Cortex of kidney (tissue), 1 donor: ENCODE measurements around the gene LRRIQ3.
"Not testable (repeated sequence)": the region's sequence is repeated elsewhere in the genome, so short reads cannot be mapped to it uniquely, and the experiment has no call there.

Experiments used
- DNase-seq: peaks from one replicate; lab custom pipeline; 2025; lab: John Stamatoyannopoulos, UW

The LRRIQ3 gene, protein sequence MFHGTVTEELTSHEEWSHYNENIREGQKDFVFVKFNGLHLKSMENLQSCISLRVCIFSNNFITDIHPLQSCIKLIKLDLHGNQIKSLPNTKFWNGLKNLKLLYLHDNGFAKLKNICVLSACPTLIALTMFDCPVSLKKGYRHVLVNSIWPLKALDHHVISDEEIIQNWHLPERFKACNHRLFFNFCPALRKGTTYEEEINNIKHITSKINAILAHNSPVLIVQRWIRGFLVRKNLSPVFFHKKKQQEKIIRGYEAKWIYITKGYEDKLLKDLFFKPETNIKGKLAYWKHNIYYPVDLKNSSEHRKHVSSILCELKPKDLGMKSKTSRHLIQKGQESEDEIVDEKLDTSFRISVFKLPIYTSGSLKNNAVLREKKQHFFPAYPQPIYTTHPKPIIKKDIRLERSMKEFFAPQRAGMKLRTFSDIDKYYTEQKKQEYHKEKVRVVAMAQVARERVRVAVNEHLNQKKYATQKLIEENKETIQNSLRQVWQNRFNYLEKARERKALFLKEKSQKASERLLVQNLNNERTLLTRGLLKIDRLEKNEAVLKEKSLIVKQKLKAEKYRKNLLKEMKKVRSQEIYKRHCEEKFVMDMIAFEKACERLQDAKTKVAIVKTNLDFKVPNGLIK

DNA sequence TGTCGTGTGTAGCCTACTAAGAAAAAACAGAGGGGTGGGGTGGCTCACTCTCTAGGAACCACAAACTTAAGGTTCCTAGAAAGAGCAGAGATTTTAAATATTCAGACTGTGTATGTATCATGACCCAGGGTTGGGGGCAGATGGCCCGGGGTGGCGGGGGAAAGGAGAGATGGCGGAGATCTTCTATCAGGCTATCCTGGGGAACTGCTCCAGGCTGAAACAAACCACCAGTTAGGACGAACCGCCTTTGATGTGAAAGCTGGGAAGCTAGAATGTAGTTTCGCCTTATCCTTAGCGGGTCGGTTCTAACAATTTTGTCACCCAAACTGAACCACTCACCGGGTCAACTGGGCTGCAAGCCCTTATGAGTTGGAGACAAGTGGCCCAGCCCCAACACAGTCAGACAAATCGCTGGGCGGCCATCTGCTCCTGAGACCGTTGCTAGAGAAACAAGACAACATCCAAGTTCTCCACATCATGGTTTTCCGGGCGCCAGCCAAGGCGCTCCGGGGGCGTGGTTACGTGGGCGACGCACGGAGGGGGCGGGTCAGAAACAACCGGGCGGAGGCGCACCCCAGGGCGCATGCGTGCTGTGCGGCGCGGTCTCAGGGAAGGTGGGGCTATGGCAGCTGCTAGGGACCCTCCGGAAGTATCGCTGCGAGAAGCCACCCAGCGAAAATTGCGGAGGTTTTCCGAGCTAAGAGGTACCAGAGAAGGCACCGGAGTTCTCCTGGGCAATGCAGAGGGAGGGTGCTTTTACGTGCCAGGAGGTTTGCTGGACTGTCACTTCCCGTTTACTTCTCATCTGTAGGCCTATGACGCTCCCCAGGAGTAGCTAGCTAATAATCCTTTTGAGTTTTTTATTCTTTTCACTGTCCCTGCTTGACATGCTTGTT is at the start of gene LRRIQ3, which contains the start of gene FPGT:
TSS of gene LRRIQ3 (minus strand) at position 520 of the 896 bp plus-strand sequence. CDS start 14,492 bp downstream, outside the sequence.
TSS of gene FPGT (plus strand) at position 586 of the 896 bp plus-strand sequence. CDS start at position 623, 37 bp downstream.
- peak; percentile 40 for DNase-seq

DNA sequence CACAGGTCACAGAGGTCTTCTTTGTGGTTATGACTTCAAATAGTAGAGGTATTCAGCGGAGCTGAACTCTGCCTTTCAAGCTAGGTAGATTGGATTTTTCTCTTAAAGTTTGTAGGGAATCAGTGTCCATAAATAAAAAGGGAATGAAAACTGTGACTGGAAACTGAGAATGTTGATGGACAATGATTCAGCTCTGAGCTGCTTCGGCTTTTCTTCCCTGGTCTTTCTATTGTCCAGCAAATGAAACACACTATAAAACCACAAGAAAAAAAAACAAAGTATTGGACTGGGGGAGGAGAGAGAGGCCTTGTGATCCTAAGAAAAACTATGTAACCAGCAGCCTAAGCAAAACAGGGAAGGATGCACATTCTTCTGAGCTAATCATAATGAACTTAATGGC is 48.3 kb upstream of the LRRIQ3 start:
- no peak for DNase-seq

DNA sequence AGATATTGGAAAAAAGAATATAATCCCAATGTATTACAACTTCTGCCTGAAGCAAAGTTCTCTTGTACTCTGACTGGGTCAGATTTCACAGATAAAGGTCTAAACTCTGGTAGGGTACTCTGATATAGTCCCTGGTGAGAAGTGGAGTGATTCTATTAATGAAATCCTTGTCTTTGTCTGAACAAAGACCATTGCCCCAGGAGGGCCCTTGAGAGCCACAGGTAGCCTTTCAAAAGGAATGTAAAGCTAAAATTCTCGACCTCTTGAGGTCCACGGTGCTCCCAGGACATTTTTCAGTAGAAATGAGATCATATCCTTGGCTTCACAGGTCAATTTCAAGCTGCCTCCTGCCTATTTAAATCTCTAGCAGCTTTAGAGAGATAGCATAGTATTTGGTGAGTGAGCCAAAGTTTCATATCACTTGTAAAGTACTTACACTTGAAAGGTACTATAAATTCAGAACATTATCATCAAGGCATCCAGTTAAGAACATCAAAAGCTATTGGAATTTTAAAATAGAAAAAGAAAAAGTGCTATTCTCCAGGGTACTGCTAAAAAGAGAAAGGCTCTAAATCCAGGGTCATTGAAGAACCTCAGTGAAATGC is 47.3 kb upstream of the LRRIQ3 start:
- DNase-seq = no peak

DNA sequence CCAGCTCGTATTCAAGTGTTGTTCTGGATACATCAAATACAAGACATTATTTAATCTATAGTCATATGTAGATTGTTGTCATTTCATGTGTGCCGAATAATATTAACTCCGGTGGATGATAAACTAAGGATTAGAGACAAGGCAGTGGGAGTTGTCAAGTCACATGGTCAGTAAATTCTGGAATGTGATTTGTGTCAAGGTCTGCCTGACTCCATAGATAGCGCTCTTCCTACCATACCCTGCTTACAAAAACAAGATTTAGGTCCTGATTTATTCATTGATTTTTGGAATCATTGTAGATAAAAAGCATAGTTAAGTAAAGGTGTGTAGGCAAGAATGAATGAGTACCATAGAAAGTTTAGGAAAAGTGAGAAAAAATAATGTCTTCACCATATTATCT is 39.8 kb upstream of the LRRIQ3 start:
- DNase-seq = no peak

DNA sequence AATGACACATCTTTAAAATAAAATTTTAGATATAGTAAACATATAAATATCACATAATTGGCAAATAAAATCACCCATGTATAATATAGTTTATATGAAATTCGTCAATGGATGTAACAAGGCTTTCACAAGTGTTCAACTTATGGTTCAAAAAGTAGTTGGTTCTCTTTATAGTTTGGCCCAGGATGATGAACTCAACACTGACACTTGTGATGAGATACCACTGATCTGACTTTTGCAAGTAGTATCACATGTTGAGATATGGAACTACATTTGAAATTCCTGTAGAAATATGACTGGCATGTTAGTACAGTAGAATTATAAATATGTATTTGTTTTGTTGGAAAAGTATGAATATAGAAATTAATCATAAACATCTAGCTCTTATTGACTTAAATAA is 39.1 kb upstream of the LRRIQ3 start:
- no peak for DNase-seq

DNA sequence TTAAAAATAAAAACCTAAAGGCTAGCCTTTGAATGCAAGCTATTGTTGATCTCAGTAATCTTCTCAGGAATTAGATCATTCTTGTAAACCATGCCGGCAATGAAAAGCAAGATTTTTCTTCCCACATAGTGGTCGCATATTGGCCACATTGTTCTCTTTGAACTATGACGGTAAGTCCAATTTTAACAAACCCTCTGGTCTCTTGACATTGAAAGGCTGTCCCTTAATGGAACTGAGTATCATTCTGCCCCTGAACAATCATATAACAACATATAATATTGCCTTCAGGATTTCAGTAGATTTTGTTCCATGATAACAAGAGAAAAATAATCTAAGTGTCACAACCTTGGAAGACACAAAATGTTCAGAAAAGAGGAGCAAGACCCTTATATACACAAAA is 38.5 kb upstream of the LRRIQ3 start:
- no peak for DNase-seq

DNA sequence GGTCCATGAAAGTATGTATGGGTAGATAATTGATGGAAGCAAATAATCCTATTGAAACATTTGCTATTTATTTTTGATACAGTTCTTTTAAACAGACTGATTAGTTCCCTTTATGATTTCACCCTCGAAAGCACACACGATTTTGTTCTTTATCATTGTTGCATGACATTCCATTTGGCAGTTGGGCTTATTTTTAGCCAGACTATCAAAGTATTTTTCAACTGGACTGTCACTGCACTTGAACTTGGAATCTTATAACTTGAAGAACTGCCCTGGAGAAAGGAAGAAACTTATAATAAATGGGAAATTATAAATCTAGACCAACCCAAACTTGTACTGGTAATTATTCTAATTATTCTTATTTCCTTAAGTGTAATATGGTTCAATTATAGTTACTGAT is 37.2 kb upstream of the LRRIQ3 start, which contains the start of gene TNNI3K:
TSS of gene TNNI3K (plus strand) at position 235 of the 400 bp plus-strand sequence. CDS start at position 300, 65 bp downstream.
- DNase-seq = no peak

DNA sequence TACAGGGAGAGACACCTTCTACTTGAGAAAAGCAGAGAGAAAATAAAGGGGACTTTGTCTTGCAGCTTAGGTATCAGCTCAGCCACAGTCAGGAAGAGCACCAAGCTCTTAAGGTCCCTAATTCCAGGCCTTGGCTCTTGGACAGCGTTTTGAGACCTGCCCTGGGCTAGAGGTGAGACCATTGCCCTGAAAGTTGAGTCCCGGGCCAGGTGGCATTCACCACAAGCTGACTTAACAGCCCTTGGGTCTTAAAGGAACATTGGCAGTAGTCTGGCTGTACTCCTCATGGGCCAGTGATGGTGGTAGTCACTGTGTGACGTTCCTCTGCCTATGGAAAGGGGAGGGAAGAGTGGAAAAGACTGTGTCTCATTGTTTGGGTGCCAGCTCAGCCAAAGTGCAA is 25.5 kb upstream of the LRRIQ3 start:
- DNase-seq = no peak

DNA sequence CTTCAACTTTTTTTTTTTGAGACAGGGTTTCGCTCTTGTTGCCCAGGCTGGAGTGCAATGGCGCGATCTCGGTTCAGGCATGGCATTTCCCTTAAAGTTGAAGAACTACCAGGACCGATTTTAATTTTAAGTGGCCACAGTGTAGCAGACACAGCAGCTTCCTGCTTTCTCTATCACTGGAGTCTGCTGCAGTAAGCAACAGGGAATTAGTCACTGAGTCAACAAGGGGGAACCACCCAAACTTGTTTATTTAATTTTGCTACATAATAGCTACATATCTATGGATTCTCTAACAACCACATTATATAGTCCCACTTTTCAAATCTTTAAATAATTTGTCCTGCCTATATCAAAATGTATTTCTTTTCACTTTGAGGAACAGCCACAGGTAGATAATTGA is 24.7 kb upstream of the LRRIQ3 start:
- DNase-seq = no peak

DNA sequence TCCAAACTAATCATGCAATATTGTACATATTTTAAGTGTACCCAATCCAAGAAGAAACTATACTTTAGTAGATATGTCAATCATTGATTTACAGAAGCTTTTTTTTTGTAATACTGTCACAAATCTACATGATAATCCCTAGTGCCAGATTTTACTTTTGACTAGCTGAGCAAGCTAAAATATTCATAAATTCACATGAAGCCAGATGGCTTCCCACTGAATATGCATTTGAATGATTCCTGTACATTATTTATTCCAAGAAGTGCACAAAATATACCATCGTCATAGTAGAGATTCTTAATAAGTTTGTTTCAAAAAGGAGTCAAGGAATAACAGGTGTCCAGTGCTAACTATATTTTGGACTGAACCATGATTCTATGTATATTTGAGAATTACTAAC is 17.3 kb upstream of the LRRIQ3 start:
- DNase-seq = no peak

DNA sequence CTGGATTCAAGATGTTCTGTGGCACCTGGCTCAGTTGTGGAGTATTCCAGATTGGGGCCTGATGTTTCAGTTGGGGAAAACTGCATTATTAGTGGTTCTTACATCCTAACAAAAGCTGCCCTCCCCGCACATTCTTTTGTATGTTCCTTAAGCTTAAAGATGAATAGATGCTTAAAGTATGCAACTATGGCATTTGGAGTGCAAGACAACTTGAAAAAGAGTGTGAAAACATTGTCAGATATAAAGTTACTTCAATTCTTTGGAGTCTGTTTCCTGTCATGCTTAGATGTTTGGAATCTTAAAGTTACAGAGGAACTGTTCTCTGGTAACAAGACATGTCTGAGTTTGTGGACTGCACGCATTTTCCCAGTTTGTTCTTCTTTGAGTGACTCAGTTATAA is 7.3 kb upstream of the LRRIQ3 start:
- DNase-seq = no peak

DNA sequence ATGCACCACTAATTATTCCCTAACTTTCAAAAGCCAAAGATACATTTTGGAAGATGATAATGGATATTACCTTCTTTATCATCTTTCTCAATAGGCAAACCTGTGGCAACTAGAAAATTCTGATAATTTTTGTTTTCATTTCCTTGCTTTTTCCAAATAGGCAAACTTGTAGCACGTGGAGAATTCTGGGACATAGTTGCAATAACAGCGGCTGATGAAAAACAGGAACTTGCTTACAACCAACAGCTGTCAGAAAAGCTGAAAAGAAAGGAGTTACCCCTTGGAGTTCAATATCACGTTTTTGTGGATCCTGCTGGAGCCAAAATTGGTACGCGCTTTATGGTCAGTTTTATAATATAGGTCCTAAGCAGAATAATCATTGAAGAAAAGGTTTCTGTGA is 1.5 kb upstream of the LRRIQ3 start:
- DNase-seq = no peak

DNA sequence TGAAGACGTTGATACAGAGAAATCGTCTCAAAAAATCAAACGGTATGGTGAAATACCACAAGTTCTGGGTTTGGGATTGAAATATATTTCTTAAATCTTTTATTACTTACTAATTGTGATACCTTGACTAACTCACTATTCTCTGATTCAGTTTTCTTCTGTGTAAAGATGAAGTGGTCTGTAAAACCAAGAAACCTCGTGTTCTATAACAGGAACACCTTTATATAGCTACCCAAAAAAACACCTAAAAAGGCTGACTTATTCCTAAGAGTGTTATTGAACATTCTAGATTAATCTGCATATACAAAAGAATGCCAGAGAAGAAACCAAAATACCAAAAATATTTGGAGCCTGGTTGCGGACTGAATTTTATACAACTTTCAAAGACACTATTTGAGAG is 721 bp downstream of the LRRIQ3 start:
- DNase-seq = no peak

DNA sequence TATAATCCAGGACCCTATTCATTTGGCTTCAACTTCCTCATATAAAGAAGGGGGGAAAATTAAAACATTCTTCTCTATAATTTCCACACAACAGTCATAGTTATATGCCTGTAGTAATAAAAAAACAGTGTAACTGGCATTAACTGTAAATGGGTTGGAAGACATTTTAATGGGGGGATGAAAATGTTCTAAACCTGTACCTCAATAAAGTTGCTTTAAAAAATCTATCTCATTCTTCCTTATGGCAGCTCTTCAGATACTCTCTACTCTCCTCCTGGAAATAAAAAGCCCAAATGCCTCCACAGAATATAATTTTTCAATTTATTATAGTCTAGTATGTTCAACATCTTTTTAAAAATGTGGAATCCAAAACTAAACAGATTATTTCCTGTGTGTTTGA is 2.6 kb downstream of the LRRIQ3 start:
- DNase-seq = no peak

DNA sequence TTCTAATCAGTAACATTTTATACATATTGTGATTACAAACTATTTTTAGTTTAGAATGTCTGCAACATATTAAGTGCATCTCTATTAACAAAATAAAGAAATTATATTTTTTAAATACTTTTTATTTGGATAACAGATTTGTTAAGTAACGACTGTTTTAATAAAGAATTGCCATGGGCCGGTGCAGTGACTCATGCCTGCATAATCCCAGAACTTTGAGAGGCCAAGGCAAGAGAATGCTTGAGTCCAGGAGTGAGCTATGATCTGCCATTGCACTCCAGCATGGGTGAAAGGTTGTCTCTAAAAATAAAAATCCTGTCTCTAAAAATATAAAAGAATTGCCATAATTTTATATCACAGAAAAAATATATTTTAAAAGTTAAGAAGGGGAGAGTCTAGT is 4.1 kb downstream of the LRRIQ3 start:
- DNase-seq = no peak

DNA sequence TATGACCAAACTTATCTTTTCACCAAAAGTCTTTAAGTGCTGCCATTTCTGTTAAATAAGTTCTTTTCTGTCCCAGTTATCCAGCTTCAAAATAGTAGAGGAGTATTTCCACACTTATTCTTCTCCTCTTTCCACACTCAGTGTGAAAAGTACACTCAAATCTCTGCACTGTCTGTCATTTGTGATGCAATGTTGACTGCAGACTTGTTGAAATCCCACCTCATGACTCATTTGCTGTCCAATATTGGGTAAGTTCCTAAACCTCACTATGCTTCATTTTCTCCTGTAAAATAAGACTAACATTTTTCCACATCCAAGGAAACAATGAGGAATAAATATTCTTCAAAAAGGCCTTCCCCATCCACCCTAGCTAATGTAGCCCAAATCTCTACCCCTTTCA is 17.5 kb downstream of the LRRIQ3 start:
- DNase-seq = no peak

DNA sequence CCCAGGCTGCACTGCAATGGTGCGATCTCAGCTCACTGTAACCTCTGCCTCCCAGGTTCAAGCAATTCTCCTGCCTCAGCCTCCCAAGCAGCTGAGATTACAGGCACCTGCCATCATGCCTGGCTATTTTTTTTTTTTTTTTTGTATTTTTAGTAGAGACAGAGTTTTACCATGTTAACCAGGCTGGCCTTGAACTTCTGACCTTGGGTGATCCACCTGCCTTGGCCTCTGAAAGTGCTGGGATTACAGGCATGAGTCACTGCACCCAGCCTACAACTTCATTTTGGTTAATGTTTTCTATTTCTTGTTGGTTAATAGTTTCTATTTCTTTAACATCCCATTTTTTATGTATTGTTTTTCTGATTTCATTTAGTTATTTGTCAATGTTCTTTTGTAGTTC is 23.6 kb downstream of the LRRIQ3 start:
- not testable (repeated sequence) for DNase-seq

DNA sequence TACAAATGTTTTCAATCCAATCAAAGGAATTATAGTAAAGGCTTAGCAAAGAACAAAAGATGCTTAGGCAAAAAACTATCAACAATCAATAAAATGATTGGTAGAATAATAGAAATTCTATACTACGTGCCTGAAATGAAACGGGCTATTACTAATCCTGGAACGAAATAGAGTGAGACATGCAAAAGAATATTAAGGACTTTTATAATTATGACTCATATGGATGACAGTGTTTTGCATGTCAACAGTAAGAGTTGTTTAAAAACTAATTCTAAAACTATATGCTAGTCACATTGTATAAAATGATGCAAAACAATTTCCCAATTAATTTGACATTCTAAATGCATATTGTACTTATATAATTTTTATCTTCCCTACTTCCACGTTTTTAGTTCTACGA is 35.6 kb downstream of the LRRIQ3 start:
- DNase-seq = no peak

DNA sequence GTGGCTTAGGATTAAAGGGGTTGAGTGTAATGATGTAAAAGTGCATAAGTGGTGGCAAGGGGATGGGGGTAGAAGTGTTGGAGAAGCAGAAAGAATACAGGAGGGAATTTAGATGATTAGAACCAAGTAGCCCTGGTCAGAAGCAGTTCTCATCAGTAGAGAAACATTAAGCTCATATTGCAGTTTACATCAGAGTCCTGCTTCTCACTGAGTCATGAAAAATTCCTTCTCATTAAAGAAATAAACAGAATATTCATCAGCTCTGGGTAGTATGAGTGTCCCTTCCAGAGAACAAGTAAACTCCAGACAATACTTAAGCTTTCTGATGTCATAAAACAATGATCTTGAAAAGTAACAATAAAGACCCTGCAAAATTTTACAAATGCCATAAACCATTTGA is 36.5 kb downstream of the LRRIQ3 start:
- no peak for DNase-seq

DNA sequence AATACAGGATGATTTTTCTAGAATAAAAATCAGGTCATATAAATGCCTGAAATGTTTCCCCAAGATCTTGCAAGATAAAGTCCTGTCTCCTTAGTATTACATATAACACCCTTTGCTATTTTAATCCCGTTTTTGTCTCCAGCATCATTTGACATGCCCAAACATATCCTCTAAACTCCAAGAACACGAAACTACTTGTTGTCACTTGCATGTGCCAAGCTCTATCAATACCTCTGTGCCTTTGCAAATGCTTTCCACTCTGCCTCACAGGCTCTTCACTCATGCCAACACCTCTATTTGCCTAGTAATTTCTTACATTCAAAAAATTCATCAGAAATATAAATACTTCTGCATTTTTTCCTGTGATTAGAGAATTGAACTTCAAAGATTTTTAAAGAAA is 37.9 kb downstream of the LRRIQ3 start:
- DNase-seq = no peak

DNA sequence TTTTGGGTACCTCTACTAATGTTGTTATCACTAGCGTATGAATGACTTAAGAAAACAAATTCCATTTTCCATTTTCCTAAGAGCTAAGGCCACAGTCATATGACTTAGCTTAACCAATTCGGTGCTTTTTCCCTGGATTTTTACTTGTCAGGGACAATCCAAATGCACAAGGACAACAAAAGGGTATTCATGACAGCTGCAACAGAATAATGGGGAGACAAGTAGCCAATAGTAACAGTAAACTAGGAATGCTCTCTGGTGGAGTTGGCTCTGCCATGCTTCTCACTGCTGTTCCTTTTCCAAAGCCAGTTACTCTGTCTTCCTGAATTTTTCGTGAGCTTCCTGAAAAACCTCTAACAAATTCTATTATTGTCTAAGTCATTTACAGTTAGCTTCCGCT is 52.9 kb downstream of the LRRIQ3 start:
- no peak for DNase-seq

DNA sequence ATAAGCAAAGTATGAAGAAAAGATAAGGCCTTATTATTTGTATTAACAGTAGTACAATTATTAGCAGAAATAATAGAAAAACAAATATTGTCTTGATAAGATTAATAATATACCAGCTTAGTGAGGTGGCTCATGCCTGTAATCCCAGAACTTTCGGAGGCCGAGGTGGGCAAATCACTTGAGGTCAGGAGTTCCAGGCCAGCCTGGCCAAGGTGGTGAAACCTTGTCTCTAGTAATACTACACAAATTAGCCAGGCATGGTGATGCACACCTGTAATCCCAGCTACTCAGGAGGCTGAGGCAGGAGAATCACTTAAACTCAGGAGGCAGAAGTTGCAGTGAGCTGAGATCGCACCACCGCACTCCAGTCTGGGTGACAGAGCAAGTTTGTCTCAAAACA is 80.6 kb downstream of the LRRIQ3 start:
- not testable (repeated sequence) for DNase-seq
